Loucy (cell line): Measurements from ENCODE around the gene CERS5.

Source experiments
- H2AFZ ChIP-seq: fragments of 200-600 bp; sonication (generic); 2 replicates; pipeline ENCODE4 v1.6.0; 2016; ENCODE audit warnings: antibody characterized with exemption, mild to moderate bottlenecking, low read length, moderate library complexity
- H3F3A ChIP-seq: fragments of 200-600 bp; 2 replicates; pipeline ENCODE4 v1.6.0; 2016; ENCODE audit warnings: antibody characterized with exemption, low read depth, mild to moderate bottlenecking
- H3K27me3 ChIP-seq: fragments of 200-600 bp; sonication (generic); 2 replicates; pipeline ENCODE4 v1.6.1; 2014; ENCODE audit warnings: low read length, mild to moderate bottlenecking; ENCODE audit not compliant: insufficient read depth, poor library complexity, severe bottlenecking
- H3K36me3 ChIP-seq: fragments of 200-600 bp; sonication (generic); 2 replicates; pipeline ENCODE4 v1.6.1; 2016; ENCODE audit warnings: low read length; ENCODE audit not compliant: insufficient read depth
- H3K4me1 ChIP-seq: fragments of 200-600 bp; sonication (generic); 2 replicates; pipeline ENCODE4 v1.5.1; 2014; ENCODE audit warnings: low read length, mild to moderate bottlenecking; ENCODE audit not compliant: insufficient read depth, poor library complexity, severe bottlenecking
- H3K4me2 ChIP-seq: fragments of 200-600 bp; sonication (generic); 2 replicates; pipeline ENCODE4 v1.6.0; 2014; ENCODE audit warnings: antibody characterized with exemption, low read length, low read depth, mild to moderate bottlenecking; ENCODE audit not compliant: poor library complexity, severe bottlenecking
- H3K4me3 ChIP-seq: fragments of 200-600 bp; sonication (generic); 2 replicates; pipeline ENCODE4 v1.5.1; 2014; ENCODE audit warnings: low read length, mild to moderate bottlenecking, mixed read lengths; ENCODE audit not compliant: poor library complexity, severe bottlenecking
- H3K79me2 ChIP-seq: fragments of 200-600 bp; sonication (generic); 2 replicates; pipeline ENCODE4 v1.6.1; 2014; ENCODE audit warnings: low read length; ENCODE audit not compliant: insufficient read depth
- H3K9ac ChIP-seq: fragments of 200-600 bp; sonication (generic); 2 replicates; pipeline ENCODE4 v1.6.0; 2014; ENCODE audit warnings: mild to moderate bottlenecking, low read depth, low read length, moderate library complexity; ENCODE audit not compliant: poor library complexity, severe bottlenecking
- H3K9me2 ChIP-seq: fragments of 200-600 bp; sonication (generic); replicated peaks from 2 replicates; pipeline ENCODE4 v1.6.1; 2016; ENCODE audit warnings: low read depth, low read length, mixed read lengths
- H3K9me3 ChIP-seq: fragments of 200-600 bp; sonication (generic); 2 replicates; pipeline ENCODE4 v1.6.1; 2014; ENCODE audit warnings: mild to moderate bottlenecking, antibody characterized with exemption, low read length, low read depth; ENCODE audit not compliant: insufficient read depth
- H4K20me1 ChIP-seq: fragments of 200-600 bp; sonication (generic); 2 replicates; pipeline ENCODE4 v1.6.0; 2014; ENCODE audit warnings: antibody characterized with exemption, low read length, mild to moderate bottlenecking; ENCODE audit not compliant: insufficient read depth, poor library complexity, severe bottlenecking
- EZH2phosphoT487 ChIP-seq: fragments of 200-600 bp; IDR thresholded peaks from 2 replicates; pipeline ENCODE4 v1.6.1; 2018; ENCODE audit warnings: antibody characterized with exemption, mild to moderate bottlenecking, moderate library complexity, borderline replicate concordance
- TF ChIP-seq, protein P1 (sequence below): fragments of 200-600 bp; sonication (generic); conservative IDR thresholded peaks from 2 replicates; pipeline ENCODE4 v1.5.1; 2014; ENCODE audit warnings: mild to moderate bottlenecking, antibody characterized with exemption, low read length

CERS5 gene

DNA sequence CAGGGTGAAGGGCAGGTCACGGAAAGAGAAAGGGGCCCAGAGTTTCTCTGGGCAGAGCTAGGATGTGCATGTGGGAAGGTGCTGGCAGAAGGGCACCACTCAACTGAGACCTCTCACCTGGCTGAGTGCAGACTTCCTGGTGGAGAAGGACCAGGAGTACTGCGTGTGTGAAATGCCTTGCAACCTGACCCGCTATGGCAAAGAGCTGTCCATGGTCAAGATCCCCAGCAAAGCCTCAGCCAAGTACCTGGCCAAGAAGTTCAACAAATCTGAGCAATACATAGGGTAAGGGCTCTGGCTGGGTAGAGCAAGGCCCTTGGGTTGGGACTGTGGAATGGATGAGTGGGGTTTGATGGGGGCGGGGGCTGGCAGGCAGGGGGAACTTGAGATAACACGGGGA, 87.4 kb downstream of the CERS5 start:
- Histone ChIP-seq H3K4me1 (no peaks in the 10 kb centered on the region), H3F3A (no peaks in the 10 kb centered on the region), H3K9ac (no peak overlapping the region), H3K4me2 (no peak overlapping the region), H2AFZ (no peak overlapping the region), H3K9me3 (no peaks in the 10 kb centered on the region), H3K27me3 (no peaks in the 10 kb centered on the region), H3K36me3 (no peaks in the 10 kb centered on the region), H4K20me1 (no peaks in the 10 kb centered on the region), H3K9me2 (no peaks in the 10 kb centered on the region), H3K4me3 (no peak overlapping the region), H3K79me2 (peaks cover 10% of the 10 kb centered on the region; the same call in 1 of the 2 replicates)
- no peak for TF ChIP-seq EZH2phosphoT487
- TF ChIP-seq, protein P1, sequence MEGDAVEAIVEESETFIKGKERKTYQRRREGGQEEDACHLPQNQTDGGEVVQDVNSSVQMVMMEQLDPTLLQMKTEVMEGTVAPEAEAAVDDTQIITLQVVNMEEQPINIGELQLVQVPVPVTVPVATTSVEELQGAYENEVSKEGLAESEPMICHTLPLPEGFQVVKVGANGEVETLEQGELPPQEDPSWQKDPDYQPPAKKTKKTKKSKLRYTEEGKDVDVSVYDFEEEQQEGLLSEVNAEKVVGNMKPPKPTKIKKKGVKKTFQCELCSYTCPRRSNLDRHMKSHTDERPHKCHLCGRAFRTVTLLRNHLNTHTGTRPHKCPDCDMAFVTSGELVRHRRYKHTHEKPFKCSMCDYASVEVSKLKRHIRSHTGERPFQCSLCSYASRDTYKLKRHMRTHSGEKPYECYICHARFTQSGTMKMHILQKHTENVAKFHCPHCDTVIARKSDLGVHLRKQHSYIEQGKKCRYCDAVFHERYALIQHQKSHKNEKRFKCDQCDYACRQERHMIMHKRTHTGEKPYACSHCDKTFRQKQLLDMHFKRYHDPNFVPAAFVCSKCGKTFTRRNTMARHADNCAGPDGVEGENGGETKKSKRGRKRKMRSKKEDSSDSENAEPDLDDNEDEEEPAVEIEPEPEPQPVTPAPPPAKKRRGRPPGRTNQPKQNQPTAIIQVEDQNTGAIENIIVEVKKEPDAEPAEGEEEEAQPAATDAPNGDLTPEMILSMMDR = no peak
